ENCODE measurements around the gene TAS1R1. TPM values are rescaled to one million over a fixed set of nuclear protein-coding genes. Genes with fewer than 3 reads are reported as not detected.

Gene TAS1R1
- total and polyA plus RNA-seq, 9 of the 15 experiments (the other 6 are each of a cell fraction or from before 2014, with no cell fraction given), result 0.06 TPM; not detected in 8

- no peak for TF ChIP-seq MGA (IDR thresholded peaks at IDR 0.05)
- no peak for TF ChIP-seq SMARCC2 (IDR thresholded peaks at IDR 0.05; ENCODE audit: low read depth)
- no peak for TF ChIP-seq NCOA4 (IDR thresholded peaks at IDR 0.05; ENCODE audit: partially characterized antibody)
- peak; percentile 2 for TF ChIP-seq RBM22 (IDR thresholded peaks at IDR 0.05; ENCODE audit: low read depth, low read length, poor library complexity, severe bottlenecking)
- TF ChIP-seq FOXJ3 (CRISPR knock-in tag; IDR thresholded peaks at IDR 0.05), result no peak
- TF ChIP-seq TRIM25 (IDR thresholded peaks at IDR 0.05; ENCODE audit: borderline replicate concordance), result no peak
- no peak for TF ChIP-seq MECOM (CRISPR knock-in tag; IDR thresholded peaks at IDR 0.05)
- no peak for TF ChIP-seq GATAD2A (IDR thresholded peaks at IDR 0.05)
- TF ChIP-seq RBM15 (IDR thresholded peaks at IDR 0.05; ENCODE audit: insufficient read depth, low read length), result no peak
- TF ChIP-seq ADNP (tag; IDR thresholded peaks at IDR 0.05), result no peak
- no peak for TF ChIP-seq KLF16 (IDR thresholded peaks at IDR 0.05)
- TF ChIP-seq ZNF263 (CRISPR knock-in tag; IDR thresholded peaks at IDR 0.05; ENCODE audit: borderline replicate concordance), result no peak
These were observed 37.9 kb downstream of the TAS1R1 start (continued) for GRCh38 chr1:6592865-6593593.
